ENCODE data around the gene F13B.

GRCh38 chr1:197017558-197018146, 49.4 kb downstream of the F13B start:
- no peak for TF ChIP-seq CTCF (conservative IDR thresholded peaks at IDR 0.05; ENCODE audit: low read depth, low read length)
- no peak for TF ChIP-seq EZH2 (IDR thresholded peaks at IDR 0.05; ENCODE audit: low read length, unreplicated experiment)
- TF ChIP-seq EZH2phosphoT487 (IDR thresholded peaks at IDR 0.05; ENCODE audit: borderline replicate concordance, low read length) = no peak
